HG02840 (cell line): ENCODE measurements around the gene HOXA1.

ENCODE experiments used
- ATAC-seq: cut with Tn5 transposase; IDR thresholded peaks from one replicate; pipeline ENCODE4 v1.9.1; 2021; ENCODE audit warnings: mild to moderate bottlenecking, moderate library complexity, moderate number of reproducible peaks; ENCODE audit not compliant: unreplicated experiment, low FRiP score

The HOXA1 gene

DNA sequence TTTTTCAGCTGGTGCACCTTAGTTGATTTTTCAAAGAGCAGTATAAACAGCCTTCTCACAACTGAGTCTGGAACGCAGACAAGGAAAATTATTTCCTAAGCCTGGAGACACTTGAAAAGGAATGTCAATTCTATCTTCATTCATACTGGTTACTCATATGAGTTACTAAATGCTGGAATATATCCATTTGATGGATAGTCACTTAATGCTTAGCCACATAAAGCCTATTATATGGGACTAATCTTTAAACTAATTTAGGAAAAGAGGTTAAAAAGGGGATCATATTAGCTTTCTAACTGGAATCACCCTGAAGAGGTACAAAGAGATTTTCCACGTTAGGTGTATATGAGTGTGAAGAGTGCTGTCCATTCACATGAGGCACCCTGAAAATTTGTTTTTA is 36.4 kb upstream of the HOXA1 start:
- ATAC-seq: no peak

DNA sequence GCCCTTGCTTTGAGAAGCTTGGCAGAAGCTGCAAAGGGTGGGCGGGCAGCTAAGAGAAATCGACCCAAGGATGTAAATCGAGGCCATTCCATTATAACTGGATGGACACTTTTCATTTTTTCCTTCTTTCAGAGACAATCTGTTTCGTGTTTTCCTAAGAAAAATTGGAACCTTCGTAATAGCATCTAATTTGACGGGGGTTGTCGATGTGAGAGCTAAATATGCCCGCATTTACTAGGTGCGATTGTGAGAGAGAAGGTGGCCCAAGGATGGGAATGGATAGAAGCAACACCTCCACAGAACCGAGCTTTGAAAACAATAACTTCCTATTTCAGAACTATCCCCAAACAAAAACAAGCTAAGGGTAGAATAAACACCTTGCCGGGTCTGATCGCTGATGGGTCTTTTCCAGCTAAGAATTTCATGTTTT is 35.6 kb upstream of the HOXA1 start:
- ATAC-seq: no peak

DNA sequence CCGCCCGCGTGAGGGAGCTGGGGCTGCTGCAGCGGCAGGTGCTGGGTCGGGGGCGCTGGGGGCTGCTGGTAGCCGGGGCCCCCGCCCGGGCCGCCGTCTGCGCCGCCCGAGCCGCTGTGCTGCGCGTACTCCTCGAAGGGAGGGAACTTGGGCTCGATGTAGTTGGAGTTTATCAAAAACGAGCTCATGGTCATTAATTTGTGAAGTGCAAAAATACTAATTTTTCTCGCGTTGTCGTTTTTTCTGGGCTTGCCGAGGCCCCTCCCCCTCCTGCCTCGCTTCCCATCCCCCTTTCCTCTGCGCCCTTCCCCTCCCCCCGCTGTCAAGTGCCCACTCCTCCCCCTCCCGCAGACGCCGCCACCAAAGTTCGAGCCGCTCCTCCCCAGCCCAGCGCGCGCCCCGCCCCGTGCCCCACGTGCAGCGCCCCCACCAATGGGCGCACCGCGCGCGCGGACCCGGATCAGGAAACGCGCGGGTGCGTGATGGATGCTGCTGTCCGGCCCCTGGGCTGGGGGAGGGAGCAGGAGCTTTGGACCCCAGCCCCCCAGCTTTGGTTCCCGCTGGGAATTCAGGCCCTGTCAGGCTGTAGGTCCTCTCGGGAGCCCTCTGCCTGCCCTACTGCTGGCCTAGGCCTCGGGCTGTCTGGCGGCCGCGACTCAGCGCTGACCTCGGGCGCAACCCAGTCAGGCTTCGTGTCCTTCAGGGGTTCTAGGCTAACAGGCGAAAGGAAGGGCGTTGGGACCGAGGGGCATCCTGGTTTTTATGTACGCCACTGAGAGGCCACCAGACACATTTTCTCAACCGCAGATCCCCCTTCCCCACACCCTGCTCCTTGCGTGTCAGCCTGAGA is 35.0 kb upstream of the HOXA1 start, which contains the start of gene HOXA4:
Gene HOXA4 (minus strand): TSS at position 218 of the 850 bp plus-strand sequence. CDS start 24 bp downstream, at position 194.
- ATAC-seq: no peak

DNA sequence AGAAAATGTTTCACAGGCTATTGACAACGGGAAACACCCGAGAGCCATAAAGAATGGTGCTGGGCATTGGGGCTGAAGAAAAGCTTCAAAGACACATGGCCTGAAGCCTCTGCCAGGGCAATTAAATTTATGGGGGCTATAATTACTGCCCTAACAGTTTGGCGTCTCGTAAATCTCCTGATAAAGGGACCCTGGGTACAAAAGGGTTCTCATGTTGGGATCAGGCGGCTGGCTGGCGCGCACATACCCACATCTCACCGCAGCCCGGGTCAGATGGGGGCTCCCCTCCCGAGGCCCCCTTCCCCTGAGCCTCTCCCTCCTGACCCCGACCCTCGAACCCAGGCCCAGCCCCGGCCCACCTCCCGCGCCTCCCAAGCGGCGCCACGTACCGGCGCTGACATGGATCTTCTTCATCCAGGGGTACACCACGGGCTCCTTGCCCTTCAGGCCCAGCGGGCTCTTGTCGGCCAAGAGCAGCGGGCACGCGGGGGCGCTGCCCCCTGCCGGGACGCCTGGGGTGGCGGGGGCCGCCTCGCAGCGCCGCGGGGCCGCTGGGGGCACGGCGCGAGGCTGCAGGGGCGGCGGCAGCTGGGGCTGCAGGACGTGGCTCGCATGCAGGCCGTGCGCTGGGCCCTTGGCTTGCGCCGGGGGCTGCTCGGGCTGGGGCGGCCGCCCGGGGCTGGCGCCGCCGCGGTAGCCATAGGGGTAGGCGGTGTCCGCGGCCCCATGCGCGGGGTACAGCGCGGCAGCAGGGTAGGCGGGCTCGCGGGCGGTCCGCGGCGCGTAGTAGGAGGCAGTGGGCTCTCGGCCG is 34.1 kb upstream of the HOXA1 start:
- ATAC-seq: no peak

DNA sequence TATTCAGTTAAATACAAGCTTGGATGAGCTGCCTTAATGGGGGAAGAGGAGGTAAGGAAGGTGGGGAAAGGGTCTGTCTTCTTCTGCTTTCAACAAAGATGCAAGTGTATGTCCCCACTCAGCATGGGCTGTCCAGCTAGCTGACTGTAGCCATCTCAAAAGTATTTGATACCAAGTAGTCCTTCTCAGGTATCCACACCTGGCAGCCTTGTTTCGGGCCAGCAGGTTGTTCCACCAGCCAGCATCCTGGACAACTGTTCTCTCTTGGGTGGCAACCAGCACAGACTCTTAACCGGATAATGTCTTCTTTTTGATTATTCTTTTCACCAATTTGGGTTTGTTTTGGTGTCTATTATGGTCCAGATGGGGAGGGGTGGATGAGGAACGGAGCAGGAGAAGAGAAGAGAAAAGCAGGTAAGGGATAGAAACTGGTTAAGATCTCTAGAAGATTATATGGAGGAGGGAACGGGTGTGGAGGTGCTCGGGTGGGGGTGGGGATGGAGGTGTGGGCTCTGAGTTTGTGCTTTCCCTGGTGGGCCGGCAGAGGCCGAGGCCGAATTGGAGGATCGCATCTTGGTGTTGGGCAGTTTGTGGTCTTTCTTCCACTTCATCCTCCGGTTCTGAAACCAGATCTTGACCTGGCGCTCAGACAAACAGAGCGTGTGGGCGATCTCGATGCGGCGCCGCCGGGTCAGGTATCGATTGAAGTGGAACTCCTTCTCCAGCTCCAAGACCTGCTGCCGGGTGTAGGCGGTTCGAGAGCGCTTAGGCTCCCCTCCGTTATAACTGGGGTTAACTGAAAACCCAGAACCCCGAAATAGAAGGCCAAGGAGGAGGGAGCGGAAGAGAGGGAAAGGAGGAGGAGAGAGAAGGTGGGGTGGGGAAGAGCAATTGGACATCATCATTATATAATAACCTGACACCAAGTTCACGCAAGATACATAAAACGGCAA is 33.3 kb upstream of the HOXA1 start:
- no peak for ATAC-seq

DNA sequence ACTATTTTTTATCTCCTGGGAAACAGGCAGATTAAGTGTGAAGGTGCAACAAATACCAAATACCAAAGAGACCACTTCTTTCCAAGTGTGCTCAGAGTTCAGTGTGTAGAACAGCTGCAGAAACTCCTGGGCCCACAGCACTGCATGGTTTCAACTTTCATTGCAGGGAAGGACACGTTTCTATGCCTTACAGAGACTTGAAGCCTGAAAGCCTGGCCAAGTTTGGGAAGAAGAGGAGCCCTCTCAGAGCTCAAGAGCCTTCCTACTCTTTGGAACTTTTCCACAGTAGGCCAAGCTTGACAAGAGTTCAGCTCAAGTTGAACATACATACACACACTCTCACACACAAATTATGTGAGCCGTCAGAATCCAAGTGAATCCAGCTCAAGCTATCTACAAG is 32.2 kb upstream of the HOXA1 start:
- ATAC-seq: no peak

DNA sequence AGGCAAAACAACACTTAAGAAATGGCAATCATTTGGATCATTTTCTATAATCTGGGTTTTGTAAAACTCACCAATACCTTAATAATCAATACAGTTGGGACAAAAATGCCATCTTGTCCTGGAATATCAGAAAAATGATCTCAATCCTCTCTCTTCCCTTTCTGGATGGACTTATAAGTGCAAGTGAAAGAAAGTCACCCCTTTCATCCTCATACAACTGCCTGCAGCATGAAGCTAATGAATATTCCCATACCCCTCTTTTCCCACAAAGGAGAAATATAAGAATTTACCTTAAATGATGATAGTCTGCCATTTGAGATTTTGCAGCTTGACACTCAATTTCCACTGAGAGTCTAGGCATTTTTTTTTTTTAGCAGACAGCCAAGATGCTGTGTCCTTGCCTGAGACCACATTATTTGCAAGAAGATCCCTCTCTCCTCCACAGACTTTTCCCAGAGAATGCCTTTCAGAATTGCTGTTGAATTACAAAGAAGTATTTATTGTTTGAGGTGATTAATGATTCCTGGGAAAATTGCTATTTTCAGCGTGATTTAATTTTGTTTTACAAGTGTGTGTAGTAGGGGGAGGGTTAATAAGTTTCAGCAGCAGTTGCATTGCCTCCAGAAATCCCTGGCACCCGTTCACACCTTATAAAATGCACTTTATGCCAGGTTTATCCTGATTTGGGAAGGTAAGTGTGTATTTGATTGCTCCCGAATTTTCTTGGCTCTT is 31.0 kb upstream of the HOXA1 start:
- no peak for ATAC-seq

DNA sequence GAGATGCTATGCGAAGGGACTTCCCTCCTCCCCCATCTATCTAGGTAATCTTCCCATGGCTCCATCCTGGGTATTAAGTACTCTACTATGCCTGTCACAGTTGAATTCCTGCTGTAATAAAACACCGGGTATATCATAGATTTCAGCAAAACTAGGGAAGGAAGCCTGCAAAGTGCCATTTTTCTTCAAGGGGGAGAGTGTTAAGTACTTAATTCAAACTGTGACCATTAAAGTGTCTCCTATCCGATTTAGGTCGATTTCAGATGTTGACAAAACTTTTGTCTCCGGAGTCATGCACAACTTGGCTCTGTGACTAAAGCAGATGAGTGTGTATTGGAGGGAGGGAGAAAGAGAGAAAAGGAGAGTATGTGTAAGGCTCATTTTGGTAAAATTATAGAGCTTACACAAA is 30.2 kb upstream of the HOXA1 start:
- no peak for ATAC-seq

DNA sequence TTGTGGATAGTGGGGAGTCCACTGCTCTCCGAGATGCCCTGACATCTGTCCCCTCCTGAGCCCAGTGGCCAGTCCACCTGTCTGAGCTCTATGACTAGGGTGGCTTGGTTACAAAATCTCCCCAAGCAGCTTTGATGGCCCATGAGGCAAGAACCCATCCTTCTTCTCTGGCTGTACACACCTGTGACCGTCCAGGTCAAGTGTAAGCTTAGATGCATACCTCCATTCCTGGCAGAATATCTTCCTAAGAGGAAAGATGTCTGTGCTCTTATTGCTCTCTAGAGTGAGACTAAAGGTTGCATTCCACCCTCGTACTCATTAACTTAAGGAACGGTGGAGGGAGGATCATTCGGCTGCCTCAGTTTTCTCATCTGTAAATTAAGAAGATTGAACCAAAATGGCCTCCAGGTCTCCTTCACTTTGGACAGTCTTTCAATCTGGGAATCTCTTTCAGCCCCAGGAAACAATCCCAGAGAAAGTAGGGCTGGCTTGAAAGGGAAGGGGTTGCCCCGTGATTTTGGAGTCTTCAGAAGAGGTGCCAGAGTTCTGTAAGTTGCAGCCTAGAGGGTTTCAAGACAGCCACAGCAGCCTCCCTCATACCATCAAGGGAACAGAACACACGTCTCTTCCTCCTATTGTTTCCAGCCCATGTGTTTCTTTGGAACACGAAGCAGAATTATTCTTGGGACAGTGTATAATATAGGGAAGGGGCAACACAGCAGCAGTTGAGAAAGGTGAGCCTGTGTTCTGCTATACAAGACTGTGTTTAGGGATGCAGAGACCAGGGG is 29.3 kb upstream of the HOXA1 start:
- no peak for ATAC-seq

DNA sequence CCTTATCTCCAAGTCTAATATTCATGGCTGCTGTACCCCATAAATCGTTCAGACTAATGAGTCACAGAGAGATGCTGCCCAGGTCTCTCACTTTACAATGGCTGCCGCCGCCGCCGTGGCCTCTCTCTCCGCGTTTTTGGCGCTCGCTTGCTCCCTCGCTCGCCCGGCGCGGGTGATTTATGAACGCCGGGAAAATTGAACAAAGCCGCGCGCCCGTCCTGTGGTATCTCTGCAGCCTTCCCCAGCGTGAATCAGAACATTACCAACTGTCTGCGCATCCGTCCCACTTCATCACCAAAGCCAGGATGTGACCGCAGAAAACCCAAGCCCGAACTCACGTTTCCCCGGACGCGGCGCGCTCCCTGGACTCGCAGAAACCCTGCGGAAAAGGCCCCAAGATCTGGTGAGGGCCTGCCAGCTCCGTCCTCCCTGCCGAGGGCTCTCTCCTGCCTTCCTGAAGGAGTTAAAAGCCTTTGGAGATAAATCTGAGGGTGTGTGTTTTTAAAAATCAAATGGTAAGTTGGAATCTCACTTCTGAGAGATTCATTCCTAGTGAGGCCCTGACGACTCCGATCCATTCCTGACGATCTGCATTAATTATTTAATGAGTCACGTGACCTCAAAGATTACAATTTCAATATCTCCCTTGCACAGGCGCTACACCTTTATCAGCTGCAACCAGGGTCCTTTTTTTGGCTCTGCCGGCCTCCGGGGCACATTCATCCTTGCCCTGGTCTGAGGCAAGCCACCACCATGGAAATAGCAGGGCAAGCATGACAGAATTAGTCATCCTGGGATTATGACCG is 28.5 kb upstream of the HOXA1 start:
- ATAC-seq: no peak

DNA sequence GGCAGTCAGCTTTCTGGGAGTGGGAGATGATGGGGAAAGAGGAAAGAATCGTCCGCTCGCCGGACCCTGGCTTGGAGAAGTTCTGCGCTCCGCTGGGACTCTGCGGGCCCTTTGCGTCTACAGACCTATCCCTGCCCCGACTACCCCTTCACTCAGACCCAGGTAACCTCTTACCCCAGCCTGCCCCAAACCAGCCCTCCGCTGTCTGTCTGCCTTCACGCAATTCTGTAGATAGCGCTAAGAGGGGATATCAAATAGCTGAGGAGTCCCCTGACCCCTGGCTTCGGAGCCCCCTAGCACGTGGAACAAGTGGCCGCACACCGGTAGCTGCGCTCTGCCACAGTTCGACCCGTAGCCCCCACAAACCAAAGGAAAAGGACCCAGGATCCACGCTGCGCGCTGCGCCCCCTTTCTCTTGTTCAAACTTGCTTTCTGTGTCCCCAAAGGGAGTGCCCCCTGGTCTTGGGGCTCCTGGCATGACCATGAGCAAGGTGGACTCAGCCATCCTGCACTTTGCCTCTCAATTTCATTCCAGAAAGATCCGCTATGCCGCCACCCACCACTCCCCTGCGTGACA is 27.8 kb upstream of the HOXA1 start:
- no peak for ATAC-seq

DNA sequence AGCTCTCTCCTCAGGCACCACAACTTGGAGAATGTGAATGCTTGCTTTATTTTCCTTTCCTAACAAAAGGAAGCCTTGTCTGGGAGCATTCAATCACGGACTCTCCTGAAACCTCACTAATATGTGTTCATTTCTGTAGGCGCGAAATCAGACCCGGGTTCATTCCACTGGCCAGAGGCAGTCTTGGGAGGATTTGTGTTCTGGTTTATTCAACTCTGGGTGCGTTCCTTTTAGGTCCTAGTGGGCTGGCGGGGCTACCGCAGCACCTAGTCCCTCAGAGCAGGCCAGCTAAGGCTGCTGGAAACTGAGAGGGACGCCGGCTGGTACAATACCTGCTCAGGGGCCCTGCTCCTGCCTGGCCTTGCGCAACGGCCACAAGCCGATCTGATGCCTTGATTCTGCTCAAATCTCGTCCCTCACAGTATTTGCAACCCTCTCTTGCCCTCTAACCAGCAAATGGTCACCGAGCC is 27.2 kb upstream of the HOXA1 start:
- ATAC-seq: no peak

DNA sequence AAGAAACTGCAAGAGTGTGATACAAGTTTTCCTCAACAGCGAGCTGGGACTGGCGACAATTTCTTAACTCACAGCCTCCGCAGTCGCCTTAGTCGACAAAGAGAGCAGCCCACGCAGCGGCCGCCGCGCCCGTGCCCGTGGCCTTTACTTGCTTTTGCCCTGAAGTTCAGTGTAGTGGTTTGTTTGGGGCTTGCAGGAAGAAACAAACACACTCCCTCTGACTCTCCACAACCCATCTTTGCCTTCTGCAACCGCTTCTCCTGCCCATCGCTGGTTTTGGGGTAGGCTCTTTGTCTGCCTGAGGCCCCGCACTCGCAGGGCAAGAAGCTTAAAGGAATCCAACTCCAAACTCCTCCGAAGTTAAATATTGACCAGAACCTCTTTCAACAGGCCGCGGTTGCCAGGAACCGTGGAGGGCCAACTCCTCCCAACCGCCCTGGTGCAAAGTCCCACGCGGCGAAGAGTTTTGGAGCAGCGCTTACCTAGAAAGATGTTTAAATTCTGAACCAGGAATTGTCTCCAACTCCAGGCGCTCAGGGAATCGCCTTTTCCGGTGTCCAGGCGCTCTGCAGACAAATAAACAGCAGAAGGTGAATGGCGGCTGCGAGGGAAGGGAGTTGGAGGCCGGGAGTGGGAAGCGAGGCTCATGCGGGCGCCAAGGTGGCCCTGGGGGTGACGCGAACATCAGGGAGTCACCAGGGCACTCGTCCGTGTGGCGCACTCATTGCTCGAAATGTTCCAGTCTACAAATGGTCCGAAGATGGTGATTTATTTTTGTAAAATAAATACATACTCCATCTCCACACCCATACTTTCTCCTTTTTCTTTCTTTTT is 26.5 kb upstream of the HOXA1 start:
- no peak for ATAC-seq

DNA sequence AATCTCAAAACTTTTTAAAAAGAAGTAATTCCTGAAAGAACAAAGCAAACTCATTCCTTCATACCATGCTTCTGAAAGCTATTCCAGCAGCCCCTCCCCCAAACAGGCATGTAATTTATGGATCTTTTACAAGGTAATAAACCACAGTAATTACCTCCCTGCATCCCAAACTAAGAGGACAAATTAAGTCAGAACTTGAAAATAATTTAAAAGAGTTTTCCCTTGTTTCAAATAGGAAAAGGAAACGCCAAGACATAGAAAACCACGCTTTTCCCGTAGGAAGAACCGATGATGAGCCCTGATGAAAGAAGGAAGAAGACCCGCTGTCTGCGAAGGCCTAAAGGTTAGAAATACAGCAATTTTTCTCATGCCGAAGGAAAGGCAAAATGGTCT is 25.9 kb upstream of the HOXA1 start:
- ATAC-seq: no peak

DNA sequence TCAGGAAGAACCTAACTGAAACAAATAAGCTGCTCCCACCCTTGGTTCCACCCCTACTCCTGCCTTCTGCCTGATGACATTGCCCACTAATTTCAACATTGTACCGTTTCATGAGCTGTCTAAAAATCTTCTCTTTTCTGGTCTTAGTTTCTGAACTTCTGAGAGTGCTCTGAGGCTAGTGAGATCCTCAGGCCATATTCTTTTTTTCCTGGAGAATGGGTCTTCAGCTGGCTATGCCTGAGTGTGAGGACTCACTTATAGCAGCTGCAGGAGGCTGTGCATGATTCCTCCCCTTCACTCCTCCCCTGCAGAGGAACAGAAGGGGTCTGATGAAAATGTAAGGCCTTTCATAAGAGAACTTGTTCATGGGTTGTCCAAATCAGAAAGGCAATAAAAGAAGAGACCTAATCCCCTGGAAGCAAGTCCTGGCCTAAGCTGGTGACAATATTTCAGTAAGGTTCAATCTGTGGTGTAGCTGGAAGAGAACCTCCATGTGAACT is 23.7 kb upstream of the HOXA1 start:
- no peak for ATAC-seq

DNA sequence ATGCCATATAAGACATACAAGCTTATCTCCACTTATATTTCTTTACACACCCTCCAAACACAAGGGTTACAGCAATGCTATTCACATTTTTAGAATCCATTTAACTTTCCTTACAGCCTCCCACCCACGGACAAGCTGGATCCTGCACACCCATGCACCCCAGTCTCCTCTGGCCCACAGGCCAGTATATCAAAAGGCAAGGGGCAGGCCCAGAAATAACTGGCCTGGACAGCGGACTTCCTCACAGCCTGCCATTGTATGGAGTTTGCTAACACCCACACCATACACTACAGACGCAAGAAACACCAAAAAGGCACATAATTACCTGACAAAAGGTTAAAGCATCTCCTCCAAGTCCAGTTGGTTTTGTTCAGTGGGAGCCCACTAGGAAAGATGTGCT is 22.8 kb upstream of the HOXA1 start:
- no peak for ATAC-seq
